BJ (cell line): Measurements from ENCODE around the gene PHGDH. TPM values are rescaled to one million over a fixed set of nuclear protein-coding genes. Genes with fewer than 3 reads are reported as not detected.

Experiments used
- CTCF ChIA-PET: fragments of 350-600 bp; formaldehyde crosslinking; extraction: SDS; loops from one replicate; lab custom pipeline; 2021; ENCODE audit warnings: antibody characterized with exemption, inconsistent platforms; lab: Yijun Ruan, JAX
- POLR2A ChIA-PET: fragments of 300-600 bp; sonication (Branson Sonifier 250); formaldehyde crosslinking; extraction: SDS; loops from one replicate; lab custom pipeline; 2021; ENCODE audit warnings: antibody characterized with exemption; lab: Charles Lee
- DNase-seq: peaks from one replicate; pipeline ENCODE4 v3.0.0-alpha.2; 2011; ENCODE audit warnings: low read depth
- H3K27me3 ChIP-seq: 2 replicates; pipeline ENCODE4 v1.6.0; 2011; ENCODE audit warnings: low read length; ENCODE audit not compliant: control insufficient read depth, insufficient read depth
- H3K36me3 ChIP-seq: 2 replicates; pipeline ENCODE4 v1.5.1; 2011; ENCODE audit warnings: low read length; ENCODE audit not compliant: control insufficient read depth, insufficient read depth
- H3K4me3 ChIP-seq: 2 replicates; pipeline ENCODE4 v1.5.1; 2011; ENCODE audit warnings: low read depth, mild to moderate bottlenecking, control low read depth, low read length
- CTCF ChIP-seq: IDR thresholded peaks from 2 replicates; pipeline ENCODE4 v1.5.1; 2011; ENCODE audit warnings: low read depth, mild to moderate bottlenecking, control low read depth, inconsistent platforms, low read length, moderate library complexity; ENCODE audit not compliant: insufficient read depth
- polyA plus RNA-seq: library from polyadenylated mRNA; depleted of rRNA; stranded (reverse); fragments of >200 nt; gene quantifications from 2 replicates; pipeline ENCODE4 v1.2.3, GENCODE V29; 2011

The PHGDH gene
- polyA plus RNA-seq, 1 experiment, result 287 TPM

GRCh38 chr1:119682141-119682540 lies 29.6 kb upstream of the PHGDH start:
- H3K27me3 ChIP-seq, result peaks cover 3% of the 10 kb centered on the region
- DNase-seq, result no peak
- H3K4me3 ChIP-seq, result no peak overlapping the region
- no peak for TF ChIP-seq CTCF
- ChIA-PET CTCF (interaction anchor here (1.6 kb wide), 1 partner anchor 68 kb away, joined by 3 read pairs; no protein-coding TSS in a partner anchor), POLR2A (no interaction called here)
- H3K36me3 ChIP-seq, result no peaks in the 10 kb centered on the region

- Histone ChIP-seq H3K4me3 (no peak overlapping the region), H3K27me3 (peaks cover 3% of the 10 kb centered on the region), H3K36me3 (no peaks in the 10 kb centered on the region)
- CTCF ChIA-PET, result interaction anchor here (0.9 to 6.1 kb wide), 4 partner anchors 8 to 73 kb away, joined by 3 to 46 read pairs (median 4); no protein-coding TSS in a partner anchor
- DNase-seq, result no peak
- no peak for TF ChIP-seq CTCF
- POLR2A ChIA-PET, result no interaction called here
Observed at GRCh38 chr1:119683893-119684292, 27.8 kb upstream of the PHGDH start.

GRCh38 chr1:119686661-119687060 lies 25.1 kb upstream of the PHGDH start:
- H3K36me3 ChIP-seq, result no peaks in the 10 kb centered on the region
- no peak for TF ChIP-seq CTCF
- no peaks in the 10 kb centered on the region for H3K27me3 ChIP-seq
- no peak overlapping the region for H3K4me3 ChIP-seq
- CTCF ChIA-PET, result interaction anchor here (1.4 to 6.1 kb wide), 2 partner anchors 11 to 18 kb away, joined by 3 to 46 read pairs; no protein-coding TSS in a partner anchor
- POLR2A ChIA-PET, result interaction anchor here (0.9 kb wide), 1 partner anchor 20 kb away, joined by 3 read pairs; no protein-coding TSS in a partner anchor
- DNase-seq, result no peak

- H3K4me3 ChIP-seq, result no peak overlapping the region
- TF ChIP-seq CTCF, result no peak
- ChIA-PET POLR2A (no interaction called here), CTCF (interaction anchor here (1.4 to 6.1 kb wide), 2 partner anchors 12 to 18 kb away, joined by 3 to 46 read pairs; no protein-coding TSS in a partner anchor)
- DNase-seq, result no peak
- no peaks in the 10 kb centered on the region for H3K27me3 ChIP-seq
- no peaks in the 10 kb centered on the region for H3K36me3 ChIP-seq
Observed at GRCh38 chr1:119687434-119688079, 24.2 kb upstream of the PHGDH start.

GRCh38 chr1:119688810-119689209 lies 22.9 kb upstream of the PHGDH start:
- no peaks in the 10 kb centered on the region for H3K36me3 ChIP-seq
- H3K4me3 ChIP-seq, result no peak overlapping the region
- POLR2A ChIA-PET, result no interaction called here
- no peaks in the 10 kb centered on the region for H3K27me3 ChIP-seq
- CTCF ChIA-PET, result interaction anchor here (1.1 to 6.1 kb wide), 3 partner anchors 13 to 77 kb away, joined by 3 to 46 read pairs (median 6); no protein-coding TSS in a partner anchor
- no peak for DNase-seq
- TF ChIP-seq CTCF, result no peak
